ENCODE results near the gene ADGRL3. TPM values are rescaled to one million over a fixed set of nuclear protein-coding genes. Genes with fewer than 3 reads are reported as not detected.

Gene ADGRL3
- total RNA-seq, 3 donors from 2014 or later (not counting 1 experiment from before 2014, with no cell fraction given): not detected

DNA sequence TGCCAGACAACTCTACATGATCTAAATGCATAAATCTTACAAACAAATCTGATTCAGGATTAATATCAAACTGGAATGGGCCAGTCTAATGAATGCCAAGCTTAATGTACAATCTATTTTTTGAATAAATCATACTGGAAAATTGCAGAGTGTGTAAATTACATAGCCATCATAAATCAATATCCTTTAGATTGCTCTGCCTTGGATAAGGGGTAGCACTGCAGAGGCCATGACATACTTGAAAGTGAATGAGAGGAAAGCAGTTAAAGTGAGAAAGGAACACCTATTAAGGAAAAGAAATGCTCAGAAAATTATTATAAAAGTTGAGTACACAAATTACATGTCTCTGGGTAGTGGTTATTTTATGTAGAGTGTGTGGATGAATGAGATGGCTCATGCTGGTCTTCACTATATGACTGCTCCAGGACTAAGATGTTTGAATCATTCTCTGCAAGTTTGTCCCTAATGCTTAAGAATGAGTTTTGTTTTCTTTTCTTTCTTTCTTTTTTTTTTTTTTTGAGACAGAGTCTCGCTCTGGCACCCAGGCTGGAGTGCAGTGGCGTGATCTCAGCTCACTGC is 100.2 kb downstream of the ADGRL3 start:
- intact Hi-C loops (cut with micrococcal nuclease): no loop called here
- 80% methylated on average over 2 of the region's 2 CpGs for WGBS (ENCODE audit: insufficient coverage)
- Histone ChIP-seq H3K4me3 (ENCODE audit: low read length) (no peak overlapping the region), H3K36me3 (ENCODE audit: control insufficient read depth, insufficient read depth, low read length) (no peaks in the 10 kb centered on the region), H3K9me3 (ENCODE audit: control insufficient read depth, insufficient read depth, low read length) (peaks cover under 1% of the 10 kb centered on the region), H3K4me1 (ENCODE audit: control insufficient read depth, insufficient read depth, low read length) (no peaks in the 10 kb centered on the region), H3K27ac (ENCODE audit: low read length) (no peak overlapping the region), H3K27me3 (ENCODE audit: control insufficient read depth, insufficient read depth, low read length) (no peaks in the 10 kb centered on the region)
- no peak for DNase-seq
- Mint-ChIP-seq H3K9me3 (peaks cover 6 to 8% of the 10 kb centered on the region in 2 donors), H3K4me3 (no peak overlapping the region), H3K36me3 (no peaks in the 10 kb centered on the region), H3K4me1 (no peaks in the 10 kb centered on the region), H3K27ac (no peak overlapping the region), H3K27me3 (ENCODE audit: low read depth in 2 of 2) (no peaks in the 10 kb centered on the region)
- ATAC-seq: no peak
- TF ChIP-seq, protein P1, sequence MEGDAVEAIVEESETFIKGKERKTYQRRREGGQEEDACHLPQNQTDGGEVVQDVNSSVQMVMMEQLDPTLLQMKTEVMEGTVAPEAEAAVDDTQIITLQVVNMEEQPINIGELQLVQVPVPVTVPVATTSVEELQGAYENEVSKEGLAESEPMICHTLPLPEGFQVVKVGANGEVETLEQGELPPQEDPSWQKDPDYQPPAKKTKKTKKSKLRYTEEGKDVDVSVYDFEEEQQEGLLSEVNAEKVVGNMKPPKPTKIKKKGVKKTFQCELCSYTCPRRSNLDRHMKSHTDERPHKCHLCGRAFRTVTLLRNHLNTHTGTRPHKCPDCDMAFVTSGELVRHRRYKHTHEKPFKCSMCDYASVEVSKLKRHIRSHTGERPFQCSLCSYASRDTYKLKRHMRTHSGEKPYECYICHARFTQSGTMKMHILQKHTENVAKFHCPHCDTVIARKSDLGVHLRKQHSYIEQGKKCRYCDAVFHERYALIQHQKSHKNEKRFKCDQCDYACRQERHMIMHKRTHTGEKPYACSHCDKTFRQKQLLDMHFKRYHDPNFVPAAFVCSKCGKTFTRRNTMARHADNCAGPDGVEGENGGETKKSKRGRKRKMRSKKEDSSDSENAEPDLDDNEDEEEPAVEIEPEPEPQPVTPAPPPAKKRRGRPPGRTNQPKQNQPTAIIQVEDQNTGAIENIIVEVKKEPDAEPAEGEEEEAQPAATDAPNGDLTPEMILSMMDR (IDR thresholded peaks at IDR 0.05): no peak

DNA sequence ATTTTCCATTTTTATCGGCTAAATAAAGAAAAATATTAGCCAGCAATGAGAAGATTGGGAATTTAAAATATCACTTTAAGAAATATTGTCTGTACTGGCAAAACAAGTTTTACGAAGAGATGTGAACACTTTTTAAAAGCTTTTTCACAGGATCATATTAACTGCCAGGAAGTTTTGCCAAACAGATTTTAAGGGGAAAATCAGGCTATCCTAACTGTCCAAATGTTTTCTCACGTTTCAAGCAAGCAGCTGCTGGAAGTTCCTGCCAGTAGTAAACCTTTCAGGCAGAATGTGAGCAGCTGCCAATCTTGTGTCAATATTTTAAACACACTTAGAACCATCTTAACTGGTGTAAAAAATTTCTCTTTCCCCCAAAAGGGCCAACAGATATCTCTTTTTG is 101.1 kb downstream of the ADGRL3 start:
- no peak overlapping the region for H3K4me3 ChIP-seq (ENCODE audit: low read length)
- no peaks in the 10 kb centered on the region for H3K4me1 Mint-ChIP-seq
- H3K27me3 ChIP-seq (ENCODE audit: control insufficient read depth, insufficient read depth, low read length): no peaks in the 10 kb centered on the region
- no peaks in the 10 kb centered on the region for H3K36me3 ChIP-seq (ENCODE audit: control insufficient read depth, insufficient read depth, low read length)
- WGBS (ENCODE audit: insufficient coverage): 82% methylated on average over 2 of the region's 3 CpGs
- no peak overlapping the region for H3K4me3 Mint-ChIP-seq
- DNase-seq (no peak), ATAC-seq (no peak)
- intact Hi-C loops (cut with micrococcal nuclease): no loop called here
- H3K27me3 Mint-ChIP-seq (ENCODE audit: low read depth in 2 of 2): no peaks in the 10 kb centered on the region
- H3K27ac ChIP-seq (ENCODE audit: low read length): no peak overlapping the region
- no peaks in the 10 kb centered on the region for H3K4me1 ChIP-seq (ENCODE audit: control insufficient read depth, insufficient read depth, low read length)
- H3K9me3 ChIP-seq (ENCODE audit: control insufficient read depth, insufficient read depth, low read length): peaks cover 4% of the 10 kb centered on the region
- H3K9me3 Mint-ChIP-seq: peaks cover 6 to 8% of the 10 kb centered on the region in 2 donors
- no peak overlapping the region for H3K27ac Mint-ChIP-seq
- TF ChIP-seq, protein P1 (IDR thresholded peaks at IDR 0.05): no peak
- no peaks in the 10 kb centered on the region for H3K36me3 Mint-ChIP-seq

DNA sequence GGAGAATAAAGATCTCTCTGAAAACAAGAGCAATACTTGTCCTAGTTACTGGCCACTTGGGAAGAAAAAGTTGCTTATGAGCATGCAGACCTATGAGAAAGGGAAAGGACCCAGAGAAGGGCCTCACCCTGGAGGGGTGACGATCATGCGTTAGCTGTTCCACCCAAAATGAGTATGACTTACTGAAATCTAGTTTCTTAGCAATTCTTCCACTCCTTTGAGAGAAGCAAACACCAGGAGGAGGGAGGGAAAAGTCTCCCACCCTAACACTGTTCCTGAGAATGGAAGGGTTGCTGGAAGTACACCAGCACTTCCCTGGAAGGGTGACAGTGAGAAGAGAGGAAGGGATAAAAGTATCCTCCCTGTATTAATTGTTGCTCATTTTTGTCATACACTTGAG is 107.9 kb downstream of the ADGRL3 start:
- intact Hi-C loops (cut with micrococcal nuclease): no loop called here
- no CpG with 5 or more reads among the region's 2 CpGs for WGBS (ENCODE audit: insufficient coverage)
- no peaks in the 10 kb centered on the region for H3K27me3 ChIP-seq (ENCODE audit: control insufficient read depth, insufficient read depth, low read length)
- H3K9me3 ChIP-seq (ENCODE audit: control insufficient read depth, insufficient read depth, low read length): peaks cover 4% of the 10 kb centered on the region
- H3K4me1 Mint-ChIP-seq: no peaks in the 10 kb centered on the region
- H3K27me3 Mint-ChIP-seq (ENCODE audit: low read depth in 2 of 2): no peaks in the 10 kb centered on the region
- DNase-seq (no peak), ATAC-seq (no peak)
- TF ChIP-seq, protein P1 (IDR thresholded peaks at IDR 0.05): no peak
- no peak overlapping the region for H3K27ac ChIP-seq (ENCODE audit: low read length)
- no peak overlapping the region for H3K4me3 Mint-ChIP-seq
- H3K36me3 Mint-ChIP-seq: peaks cover 4% of the 10 kb centered on the region
- H3K36me3 ChIP-seq (ENCODE audit: control insufficient read depth, insufficient read depth, low read length): no peaks in the 10 kb centered on the region
- H3K27ac Mint-ChIP-seq: no peak overlapping the region
- peaks cover 9 to 19% of the 10 kb centered on the region in 2 donors for H3K9me3 Mint-ChIP-seq
- no peaks in the 10 kb centered on the region for H3K4me1 ChIP-seq (ENCODE audit: control insufficient read depth, insufficient read depth, low read length)
- H3K4me3 ChIP-seq (ENCODE audit: low read length): no peak overlapping the region

DNA sequence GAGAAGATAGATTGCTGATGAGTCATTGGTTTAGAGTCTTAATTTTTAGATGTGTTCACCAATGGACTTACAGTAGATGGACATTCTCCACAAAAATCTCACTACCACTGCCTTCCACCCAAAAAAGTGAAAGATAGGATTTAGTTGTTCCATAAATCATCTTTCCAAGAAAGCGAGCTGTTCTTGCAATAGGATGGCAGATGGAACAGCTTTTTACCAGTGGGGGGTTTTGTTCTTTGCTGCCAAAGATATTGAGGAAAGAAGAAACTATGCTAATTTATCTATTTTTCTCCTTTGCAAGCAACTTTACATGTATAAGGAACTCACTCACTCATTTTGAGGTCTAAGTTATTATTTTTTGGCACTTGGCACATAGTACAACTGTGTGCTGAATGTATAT is 109.5 kb downstream of the ADGRL3 start:
- Histone ChIP-seq H3K4me3 (ENCODE audit: low read length) (no peak overlapping the region), H3K36me3 (ENCODE audit: control insufficient read depth, insufficient read depth, low read length) (no peaks in the 10 kb centered on the region), H3K27ac (ENCODE audit: low read length) (no peak overlapping the region), H3K27me3 (ENCODE audit: control insufficient read depth, insufficient read depth, low read length) (no peaks in the 10 kb centered on the region), H3K4me1 (ENCODE audit: control insufficient read depth, insufficient read depth, low read length) (no peaks in the 10 kb centered on the region), H3K9me3 (ENCODE audit: control insufficient read depth, insufficient read depth, low read length) (peaks cover 4% of the 10 kb centered on the region)
- peaks cover 12 to 22% of the 10 kb centered on the region in 2 donors for H3K9me3 Mint-ChIP-seq
- H3K27ac Mint-ChIP-seq: no peak overlapping the region
- ATAC-seq: no peak
- no peak for DNase-seq
- WGBS (ENCODE audit: insufficient coverage): no CpG with 5 or more reads among the region's 1 CpG
- H3K27me3 Mint-ChIP-seq (ENCODE audit: low read depth in 2 of 2): no peaks in the 10 kb centered on the region
- peaks cover 5% of the 10 kb centered on the region for H3K36me3 Mint-ChIP-seq
- H3K4me3 Mint-ChIP-seq: no peak overlapping the region
- intact Hi-C loops (cut with micrococcal nuclease): no loop called here
- TF ChIP-seq, protein P1 (IDR thresholded peaks at IDR 0.05): no peak
- H3K4me1 Mint-ChIP-seq: no peaks in the 10 kb centered on the region
